HEK293T (cell line): ENCODE results near the gene STK16.

Experiments
- CTCF ChIA-PET: fragments of 350-600 bp; formaldehyde crosslinking; extraction: SDS; loops from one replicate; lab custom pipeline; 2021; ENCODE audit warnings: antibody characterized with exemption, inconsistent platforms; lab: Yijun Ruan, JAX
- POLR2A ChIA-PET: fragments of 350-600 bp; formaldehyde crosslinking; extraction: SDS; loops from one replicate; lab custom pipeline; 2020; ENCODE audit warnings: antibody characterized with exemption, inconsistent platforms; lab: Yijun Ruan, JAX
- DNase-seq: peaks from one replicate; pipeline ENCODE4 v3.0.0; 2012; ENCODE audit warnings: mixed read lengths; ENCODE audit errors: extremely low spot score
- ARNT ChIP-seq: fragments of 450-650 bp; IDR thresholded peaks from 2 replicates; pipeline ENCODE4 v1.6.1; 2017; ENCODE audit warnings: mild to moderate bottlenecking
- BHLHE40 ChIP-seq: fragments of 450-650 bp; IDR thresholded peaks from 2 replicates; pipeline ENCODE4 v1.6.1; 2016; ENCODE audit warnings: mild to moderate bottlenecking, moderate library complexity, borderline replicate concordance
- CTBP1 ChIP-seq: fragments of 450-650 bp; IDR thresholded peaks from 2 replicates; pipeline ENCODE4 v1.6.1; 2016; ENCODE audit warnings: borderline replicate concordance
- ELF4 ChIP-seq: fragments of 450-650 bp; IDR thresholded peaks from 2 replicates; pipeline ENCODE4 v1.6.1; 2017; ENCODE audit warnings: antibody characterized with exemption
- FOXA1 ChIP-seq: fragments of 450-650 bp; IDR thresholded peaks from 2 replicates; pipeline ENCODE4 v1.6.1; 2016; ENCODE audit warnings: mild to moderate bottlenecking
- FOXK2 ChIP-seq: fragments of 450-650 bp; IDR thresholded peaks from 2 replicates; pipeline ENCODE4 v1.6.1; 2016; ENCODE audit warnings: mild to moderate bottlenecking
- FOXM1 ChIP-seq: fragments of 450-650 bp; IDR thresholded peaks from 2 replicates; pipeline ENCODE4 v1.6.1; 2017; ENCODE audit warnings: mild to moderate bottlenecking, borderline replicate concordance
- HDGF ChIP-seq: fragments of 450-650 bp; IDR thresholded peaks from 2 replicates; pipeline ENCODE4 v1.6.1; 2017; ENCODE audit warnings: antibody characterized with exemption, borderline replicate concordance
- L3MBTL2 ChIP-seq: fragments of 450-650 bp; conservative IDR thresholded peaks from 2 replicates; pipeline ENCODE4 v1.6.1; 2016; ENCODE audit warnings: mild to moderate bottlenecking
- LEF1 ChIP-seq: fragments of 450-650 bp; IDR thresholded peaks from 2 replicates; pipeline ENCODE4 v1.6.1; 2017; ENCODE audit warnings: mild to moderate bottlenecking, borderline replicate concordance
- NFRKB ChIP-seq: fragments of 450-650 bp; IDR thresholded peaks from 2 replicates; pipeline ENCODE4 v1.6.1; 2016; ENCODE audit warnings: mild to moderate bottlenecking, moderate library complexity
- SP1 ChIP-seq: fragments of 450-650 bp; IDR thresholded peaks from 2 replicates; pipeline ENCODE4 v1.6.1; 2017
- SUZ12 ChIP-seq: fragments of 450-650 bp; IDR thresholded peaks from 2 replicates; pipeline ENCODE4 v1.6.1; 2016; ENCODE audit warnings: mild to moderate bottlenecking
- TARDBP ChIP-seq: fragments of 450-650 bp; IDR thresholded peaks from 2 replicates; pipeline ENCODE4 v1.6.1; 2016
- ZNF384 ChIP-seq: fragments of 450-650 bp; IDR thresholded peaks from 2 replicates; pipeline ENCODE4 v1.6.1; 2016
- TF ChIP-seq, protein P1 (sequence below): fragments of 450-650 bp; IDR thresholded peaks from 2 replicates; pipeline ENCODE4 v1.6.1; 2016

Gene STK16

DNA sequence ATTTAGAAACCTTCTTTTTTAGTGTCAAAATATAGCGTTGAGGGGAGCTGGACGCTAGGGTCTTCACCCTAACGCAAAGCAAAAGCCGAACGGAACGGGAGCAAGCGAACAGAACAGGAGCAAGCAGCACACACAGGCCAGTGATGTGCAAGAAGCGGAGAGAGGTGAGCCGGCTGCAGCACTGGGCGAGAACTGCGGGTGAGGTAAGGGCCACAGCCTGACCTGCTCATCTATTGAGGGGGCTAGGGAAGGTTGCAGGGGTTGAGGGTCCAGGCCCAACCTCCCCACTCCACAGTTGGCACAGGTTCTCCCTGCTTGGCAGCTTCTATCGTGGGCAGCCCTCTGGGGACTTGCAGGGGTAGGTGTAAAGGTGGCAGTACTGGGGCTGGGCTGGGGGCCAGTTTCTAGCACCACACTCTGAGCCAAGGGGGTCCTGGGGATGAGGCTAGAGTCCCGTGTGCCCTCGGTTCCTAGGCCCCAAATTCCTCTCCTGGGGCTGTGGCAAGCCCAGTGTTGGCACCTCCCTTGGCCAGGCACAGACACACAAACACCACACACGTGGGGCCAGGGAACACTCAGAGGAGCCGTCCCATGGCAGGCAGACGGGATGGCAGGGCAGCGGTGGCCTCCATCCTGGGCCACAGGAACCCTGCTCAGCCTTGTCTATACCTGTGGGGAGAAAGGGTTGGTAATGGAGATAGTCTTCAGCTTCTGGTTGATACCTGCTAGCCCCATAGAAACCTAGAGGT is 25.3 kb upstream of the STK16 start:
- POLR2A ChIA-PET: interaction anchor here (1.1 to 2.9 kb wide), 5 partner anchors 10 to 44 kb away, joined by 3 to 16 read pairs (median 10); partner anchors contain the start of genes ANKZF1, ATG9A, CNPPD1 and GLB1L
- CTCF ChIA-PET: no interaction called here

DNA sequence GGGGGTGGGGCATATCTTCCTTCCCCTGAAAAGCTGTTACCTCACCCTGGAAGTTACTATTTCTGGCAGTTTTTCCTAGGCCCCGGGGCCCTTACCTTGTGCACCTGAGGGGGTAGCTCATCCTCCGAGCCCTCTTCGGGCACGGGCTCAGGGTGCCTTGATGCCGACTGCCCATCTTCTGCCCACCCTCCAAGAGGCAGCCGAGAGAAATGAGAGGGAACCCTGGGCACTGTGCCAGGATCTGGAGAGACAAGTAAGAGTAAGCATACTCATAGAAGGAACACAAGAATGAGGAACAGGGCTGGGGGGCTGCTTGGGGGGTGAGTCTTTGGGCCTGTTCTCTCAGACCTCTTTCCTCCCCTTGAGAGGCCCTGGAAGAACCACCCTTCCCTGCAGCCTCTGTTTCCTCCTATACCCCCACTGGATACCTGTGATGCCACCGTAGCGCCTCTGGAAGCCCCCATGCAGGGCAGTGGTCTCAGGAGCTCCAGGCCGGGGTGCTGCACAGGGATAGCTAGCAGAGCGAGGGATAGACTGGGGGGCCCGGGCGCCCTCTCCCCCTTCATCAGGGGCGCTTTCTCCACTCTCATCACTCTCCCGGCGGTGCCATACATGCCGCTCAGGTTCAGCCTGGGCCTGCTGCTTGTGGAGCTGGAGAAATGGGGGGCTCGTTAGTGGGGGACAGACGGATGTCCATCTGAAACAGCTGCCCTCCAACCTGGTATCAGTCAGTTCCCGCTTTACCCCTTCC is 24.5 kb upstream of the STK16 start:
- CTCF ChIA-PET: no interaction called here
- no peak for DNase-seq
- TF ChIP-seq ARNT (no peak), FOXM1 (no peak), BHLHE40 (no peak), L3MBTL2 (no peak), SP1 (no peak), TARDBP (no peak), NFRKB (no peak), FOXK2 (no peak), ELF4 (no peak)
- TF ChIP-seq, protein P1, sequence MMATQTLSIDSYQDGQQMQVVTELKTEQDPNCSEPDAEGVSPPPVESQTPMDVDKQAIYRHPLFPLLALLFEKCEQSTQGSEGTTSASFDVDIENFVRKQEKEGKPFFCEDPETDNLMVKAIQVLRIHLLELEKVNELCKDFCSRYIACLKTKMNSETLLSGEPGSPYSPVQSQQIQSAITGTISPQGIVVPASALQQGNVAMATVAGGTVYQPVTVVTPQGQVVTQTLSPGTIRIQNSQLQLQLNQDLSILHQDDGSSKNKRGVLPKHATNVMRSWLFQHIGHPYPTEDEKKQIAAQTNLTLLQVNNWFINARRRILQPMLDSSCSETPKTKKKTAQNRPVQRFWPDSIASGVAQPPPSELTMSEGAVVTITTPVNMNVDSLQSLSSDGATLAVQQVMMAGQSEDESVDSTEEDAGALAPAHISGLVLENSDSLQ: no peak
- POLR2A ChIA-PET: interaction anchor here (1.0 to 2.7 kb wide), 2 partner anchors 15 to 25 kb away, joined by 3 to 13 read pairs; partner anchors contain the start of genes GLB1L and STK16

More for the DNA sequence above, 25.3 kb upstream of the STK16 start:
- no peak for TF ChIP-seq L3MBTL2
- TF ChIP-seq BHLHE40: no peak
- TF ChIP-seq HDGF: no peak
- no peak for TF ChIP-seq NFRKB
- TF ChIP-seq TARDBP: no peak
- TF ChIP-seq LEF1: no peak
- no peak for TF ChIP-seq CTBP1
- TF ChIP-seq FOXM1: no peak
- no peak for TF ChIP-seq ARNT
- no peak for TF ChIP-seq FOXK2
- TF ChIP-seq, protein P1: no peak
- TF ChIP-seq SP1: no peak
- DNase-seq: no peak

DNA sequence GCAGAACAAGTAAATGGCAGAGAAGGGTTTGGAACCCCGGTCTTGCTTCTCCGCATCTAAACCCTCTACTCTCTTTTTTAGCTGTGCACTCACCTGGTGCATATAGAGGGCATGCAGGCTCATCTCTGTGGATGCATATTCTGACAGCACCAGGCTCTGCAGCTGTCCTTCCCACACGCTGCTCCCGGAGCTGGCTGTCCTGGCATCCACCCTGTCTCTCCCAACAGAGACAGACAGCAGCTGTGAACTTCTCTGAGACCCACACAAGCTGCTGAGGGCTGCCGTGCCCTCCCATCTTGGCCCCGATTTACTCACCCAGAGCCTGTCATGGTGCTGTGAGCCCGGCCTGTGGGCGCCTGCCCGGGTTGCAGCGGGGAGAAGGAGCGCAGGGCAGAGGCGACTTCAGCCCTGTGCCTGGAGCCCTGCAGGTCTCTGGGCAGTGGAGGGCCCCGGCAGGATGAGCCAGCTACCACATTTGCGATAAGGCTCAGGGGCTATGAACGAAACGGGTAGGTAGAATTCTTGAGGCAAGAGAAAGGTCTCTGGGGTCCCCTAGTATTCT is 23.2 kb upstream of the STK16 start:
- ChIA-PET CTCF (no interaction called here), POLR2A (interaction anchor here (0.9 kb wide), 1 partner anchor 16 kb away, joined by 4 read pairs; no protein-coding TSS in a partner anchor)
- no peak for DNase-seq
- TF ChIP-seq FOXK2 (no peak), ELF4 (no peak), LEF1 (no peak), ARNT (no peak), BHLHE40 (no peak), FOXA1 (no peak), L3MBTL2 (no peak), ZNF384 (no peak), HDGF (no peak), TARDBP (no peak), SP1 (no peak), NFRKB (no peak), CTBP1 (no peak), SUZ12 (no peak), FOXM1 (no peak)
- TF ChIP-seq, protein P1: no peak

DNA sequence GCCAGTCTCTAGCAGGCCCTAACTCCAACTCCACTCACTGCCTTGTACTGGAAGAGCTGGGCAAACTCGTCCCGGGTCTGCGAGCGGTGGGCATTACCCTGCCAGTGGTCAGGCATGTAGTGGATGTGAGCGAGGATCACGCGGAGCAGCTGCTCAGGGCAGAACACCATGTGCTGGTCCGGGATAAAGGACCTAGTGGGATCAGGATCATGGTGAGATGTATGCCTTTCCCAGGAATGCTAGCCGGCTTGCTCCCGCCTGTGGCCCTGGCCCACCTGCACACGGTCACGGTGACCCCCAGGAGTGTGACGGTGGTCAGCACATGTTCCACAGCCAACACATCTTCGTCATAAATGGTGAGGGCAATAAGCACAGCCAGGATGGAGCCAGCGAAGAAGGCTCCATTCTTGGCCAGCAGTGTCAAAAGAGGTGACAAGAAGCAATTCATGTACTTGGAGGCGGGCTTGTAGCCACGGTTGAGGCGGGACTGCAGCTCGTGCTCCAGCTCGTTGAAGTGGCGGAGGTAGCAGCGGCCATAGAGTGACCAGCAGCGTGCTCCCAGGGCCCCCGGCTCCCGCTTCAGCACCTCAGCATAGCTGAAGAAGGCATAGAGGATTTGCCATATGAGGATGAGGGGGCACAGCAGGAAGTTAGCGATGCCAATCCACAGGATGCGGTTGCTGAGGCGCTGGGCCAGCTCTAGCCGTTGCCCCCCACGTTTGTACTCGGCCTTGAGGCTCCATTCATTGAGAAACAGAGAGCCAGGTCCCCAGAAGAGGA is 21.3 kb upstream of the STK16 start:
- POLR2A ChIA-PET: interaction anchor here (1.4 kb wide), 1 partner anchor 47 kb away, joined by 3 read pairs; the partner anchor contains the start of gene CNPPD1
- no peak for DNase-seq
- TF ChIP-seq SP1 (no peak), FOXK2 (no peak), ELF4 (no peak), ZNF384 (no peak), CTBP1 (no peak), FOXM1 (no peak), NFRKB (no peak), FOXA1 (no peak), L3MBTL2 (no peak), HDGF (no peak), TARDBP (no peak), ARNT (no peak), LEF1 (no peak), BHLHE40 (no peak), SUZ12 (no peak)
- TF ChIP-seq, protein P1: no peak
- CTCF ChIA-PET: interaction anchor here (0.5 kb wide), 1 partner anchor 65 kb away, joined by 3 read pairs; no protein-coding TSS in a partner anchor
